Trophoblast cell (in vitro differentiated cells and primary cell): ENCODE measurements around the gene UBQLN3. TPM values are rescaled to one million over a fixed set of nuclear protein-coding genes. Genes with fewer than 3 reads are reported as not detected.

ENCODE experiments used
- DNase-seq, 2 donors: peaks; one replicate each; pipeline ENCODE4 v3.0.0-alpha.2; 2016
- H2AFZ ChIP-seq: 2 replicates; pipeline ENCODE4 v1.6.1; 2013; ENCODE audit warnings: low read length, moderate library complexity, mild to moderate bottlenecking; ENCODE audit not compliant: insufficient read depth, poor library complexity
- H2AK5ac ChIP-seq: 2 replicates; pipeline ENCODE4 v1.6.1; 2013; ENCODE audit warnings: mild to moderate bottlenecking, low read length
- H2BK120ac ChIP-seq: 2 replicates; pipeline ENCODE4 v1.6.1; 2013; ENCODE audit warnings: low read length, mild to moderate bottlenecking, moderate library complexity; ENCODE audit not compliant: insufficient read depth, poor library complexity
- H2BK12ac ChIP-seq: 2 replicates; pipeline ENCODE4 v1.6.1; 2013; ENCODE audit warnings: mild to moderate bottlenecking, low read length, moderate library complexity
- H2BK5ac ChIP-seq: 2 replicates; pipeline ENCODE4 v1.6.1; 2013; ENCODE audit warnings: low read length, low read depth, moderate library complexity, mild to moderate bottlenecking; ENCODE audit not compliant: poor library complexity
- H3K14ac ChIP-seq: 2 replicates; pipeline ENCODE4 v1.6.1; 2013; ENCODE audit warnings: mild to moderate bottlenecking, low read length
- H3K18ac ChIP-seq: 2 replicates; pipeline ENCODE4 v1.6.1; 2013; ENCODE audit warnings: mild to moderate bottlenecking, low read length
- H3K23ac ChIP-seq: 2 replicates; pipeline ENCODE4 v1.6.1; 2013; ENCODE audit warnings: low read length
- H3K27ac ChIP-seq: 2 replicates; pipeline ENCODE4 v1.5.1; 2013; ENCODE audit warnings: low read depth, mild to moderate bottlenecking, inconsistent platforms, low read length, moderate library complexity
- H3K27me3 ChIP-seq: 2 replicates; pipeline ENCODE4 v1.6.1; 2013; ENCODE audit warnings: inconsistent platforms, mild to moderate bottlenecking, low read length, moderate library complexity; ENCODE audit not compliant: insufficient read depth
- H3K36me3 ChIP-seq, 2 experiments: 1 replicate in 1 of 2; 2 replicates in 1 of 2; pipeline ENCODE4 v1.6.1; 2013; ENCODE audit warnings: low read length in 2 of 2, mild to moderate bottlenecking in 2 of 2, moderate library complexity in 1 of 2; ENCODE audit not compliant: insufficient read depth in 2 of 2, control insufficient read depth in 1 of 2
- H3K4ac ChIP-seq: 2 replicates; pipeline ENCODE4 v1.6.1; 2013; ENCODE audit warnings: low read depth, mild to moderate bottlenecking, low read length, moderate library complexity
- H3K4me1 ChIP-seq, 2 experiments: 1 replicate in 1 of 2; 2 replicates in 1 of 2; pipeline ENCODE4 v1.6.1; 2013; ENCODE audit warnings: low read length in 2 of 2, mild to moderate bottlenecking in 2 of 2, moderate library complexity in 1 of 2; ENCODE audit not compliant: insufficient read depth in 2 of 2, control insufficient read depth in 1 of 2
- H3K4me2 ChIP-seq: 2 replicates; pipeline ENCODE4 v1.6.1; 2013; ENCODE audit warnings: inconsistent platforms, mild to moderate bottlenecking, low read length, moderate library complexity
- H3K4me3 ChIP-seq: 2 replicates; pipeline ENCODE4 v1.5.1; 2013; ENCODE audit warnings: mild to moderate bottlenecking, low read depth, low read length, inconsistent platforms
- H3K79me1 ChIP-seq: one replicate; pipeline ENCODE4 v1.6.1; 2013; ENCODE audit warnings: low read length
- H3K79me2 ChIP-seq: 2 replicates; pipeline ENCODE4 v1.6.1; 2013; ENCODE audit warnings: low read length, mild to moderate bottlenecking; ENCODE audit not compliant: control insufficient read depth, insufficient read depth, poor library complexity
- H3K9ac ChIP-seq: 2 replicates; pipeline ENCODE4 v1.6.1; 2013; ENCODE audit warnings: mild to moderate bottlenecking, low read length
- H3K9me3 ChIP-seq: 2 replicates; pipeline ENCODE4 v1.6.1; 2013; ENCODE audit warnings: low read depth, mild to moderate bottlenecking, control low read depth, inconsistent platforms, low read length; ENCODE audit not compliant: insufficient read depth
- H4K12ac ChIP-seq: 2 replicates; pipeline ENCODE4 v1.6.1; 2013; ENCODE audit warnings: low read depth, mild to moderate bottlenecking, low read length, moderate library complexity
- H4K8ac ChIP-seq: 2 replicates; pipeline ENCODE4 v1.6.1; 2013; ENCODE audit warnings: low read depth, mild to moderate bottlenecking, low read length, moderate library complexity
- H4K91ac ChIP-seq: one replicate; pipeline ENCODE4 v1.6.1; 2013; ENCODE audit warnings: low read depth, mild to moderate bottlenecking, low read length, moderate library complexity
- WGBS: extraction: QIAGEN DNeasy Blood & Tissue Kit; methylation state at CpG from one replicate; pipeline ENCODE4 v1.1.7; 2013; ENCODE audit warnings: missing lambda C conversion rate; ENCODE audit not compliant: insufficient read length, insufficient coverage; ENCODE audit errors: extremely low coverage; 5-methylcytosine and 5-hydroxymethylcytosine counted together
- polyA plus RNA-seq: library from polyadenylated mRNA; stranded (reverse); fragments of 200-250 nt; gene quantifications from 2 replicates; pipeline ENCODE4 v1.2.3, GENCODE V29; 2013

UBQLN3 gene
- not detected in 2 replicates for polyA plus RNA-seq

- H2BK12ac ChIP-seq: no peak within 1 kb of the TSS
- H3K27ac ChIP-seq: no peak within 1 kb of the TSS
- H3K4ac ChIP-seq: no peak within 1 kb of the TSS
Measured at GRCh38 chr11:5509803-5510202, at the start of gene UBQLN3. Gene UBQLN3, minus strand, starts transcription at chr11:5509957. Its CDS starts 399 bp downstream, at chr11:5509558.

DNA sequence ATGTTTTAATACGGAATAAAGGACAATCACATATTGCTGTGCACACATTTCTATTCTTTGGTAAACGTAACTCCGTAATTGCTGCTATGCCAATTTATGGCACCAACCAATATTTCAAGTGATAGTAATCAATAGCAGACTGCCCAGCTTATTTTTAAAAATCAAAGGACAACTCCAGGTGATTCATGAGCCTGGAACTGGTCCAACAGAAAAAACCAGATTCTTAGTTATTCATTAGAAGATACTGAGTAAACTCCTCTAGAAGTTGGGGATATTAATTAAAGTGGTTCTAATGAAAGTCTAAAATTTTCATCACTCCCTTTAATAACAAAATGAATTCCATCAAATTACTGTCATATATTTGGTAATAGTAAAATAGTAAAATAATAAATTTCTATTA, 48.0 kb upstream of the UBQLN3 start:
- no peak overlapping the region for H3K4me2 ChIP-seq
- no peaks in the 10 kb centered on the region for H3K79me2 ChIP-seq
- no peaks in the 10 kb centered on the region for H3K9me3 ChIP-seq
- H2BK12ac ChIP-seq: no peak overlapping the region
- H3K9ac ChIP-seq: no peak overlapping the region
- no peaks in the 10 kb centered on the region for H3K79me1 ChIP-seq
- no peak overlapping the region for H3K18ac ChIP-seq
- no peak overlapping the region for H3K23ac ChIP-seq
- no peaks in the 10 kb centered on the region for H3K27me3 ChIP-seq
- H3K4me3 ChIP-seq: no peak overlapping the region
- H4K8ac ChIP-seq: no peak overlapping the region
- H4K91ac ChIP-seq: no peak overlapping the region
- no CpG with 5 or more reads among the region's 3 CpGs for WGBS
- no peak overlapping the region for H3K27ac ChIP-seq
- H3K14ac ChIP-seq: no peak overlapping the region
- no peak overlapping the region for H4K12ac ChIP-seq
- no peak overlapping the region for H3K4ac ChIP-seq
- H2AFZ ChIP-seq: no peak overlapping the region
- no peak overlapping the region for H2BK5ac ChIP-seq
- no peaks in the 10 kb centered on the region for H3K4me1 ChIP-seq
- peak in 1 of 2 donors; percentile 12 for DNase-seq
- H2BK120ac ChIP-seq: no peak overlapping the region
- H2AK5ac ChIP-seq: no peak overlapping the region
- H3K36me3 ChIP-seq: no peaks in the 10 kb centered on the region

More at GRCh38 chr11:5509803-5510202, at the start of gene UBQLN3:
- Histone ChIP-seq H3K79me2 (no peaks in the 10 kb centered on the region), H3K23ac (no peak within 1 kb of the TSS), H3K18ac (no peak within 1 kb of the TSS), H2BK120ac (no peak within 1 kb of the TSS), H4K8ac (no peak within 1 kb of the TSS), H3K4me2 (no peak within 1 kb of the TSS), H3K4me3 (no peak within 1 kb of the TSS), H3K4me1 (no peaks in the 10 kb centered on the region), H3K9ac (no peak within 1 kb of the TSS), H2BK5ac (no peak within 1 kb of the TSS), H4K91ac (no peak within 1 kb of the TSS), H3K27me3 (no peaks in the 10 kb centered on the region), H2AFZ (no peak within 1 kb of the TSS), H3K36me3 (no peaks in the 10 kb centered on the region), H4K12ac (no peak within 1 kb of the TSS), H2AK5ac (no peak within 1 kb of the TSS), H3K14ac (no peak within 1 kb of the TSS), H3K9me3 (peaks cover 4% of the 10 kb centered on the region), H3K79me1 (no peaks in the 10 kb centered on the region)
- WGBS: no CpG with 5 or more reads among the region's 4 CpGs
- DNase-seq: peak; percentile 6 to 27

GRCh38 chr11:5556596-5557188, 46.9 kb upstream of the UBQLN3 start:
- Histone ChIP-seq H3K4me2 (no peak overlapping the region), H4K12ac (no peak overlapping the region), H3K27me3 (no peaks in the 10 kb centered on the region), H4K8ac (no peak overlapping the region), H2BK5ac (no peak overlapping the region), H3K27ac (no peak overlapping the region), H2BK12ac (no peak overlapping the region), H3K9ac (no peak overlapping the region), H3K4me3 (no peak overlapping the region), H2AFZ (no peak overlapping the region), H3K36me3 (no peaks in the 10 kb centered on the region), H3K79me2 (no peaks in the 10 kb centered on the region), H3K18ac (no peak overlapping the region), H3K4ac (no peak overlapping the region), H3K4me1 (no peaks in the 10 kb centered on the region), H3K23ac (no peak overlapping the region), H2AK5ac (no peak overlapping the region), H3K9me3 (no peaks in the 10 kb centered on the region), H3K79me1 (no peaks in the 10 kb centered on the region), H3K14ac (no peak overlapping the region), H2BK120ac (no peak overlapping the region), H4K91ac (no peak overlapping the region)
- no CpG with 5 or more reads among the region's 3 CpGs for WGBS
- DNase-seq: no peak

- Histone ChIP-seq H3K4me3 (no peak overlapping the region), H4K12ac (no peak overlapping the region), H3K27ac (no peak overlapping the region), H3K18ac (no peak overlapping the region), H2BK5ac (no peak overlapping the region), H4K8ac (no peak overlapping the region), H3K9ac (no peak overlapping the region), H3K36me3 (no peaks in the 10 kb centered on the region), H2AFZ (no peak overlapping the region), H3K79me2 (no peaks in the 10 kb centered on the region), H3K4me1 (no peaks in the 10 kb centered on the region), H2BK12ac (no peak overlapping the region), H3K27me3 (no peaks in the 10 kb centered on the region), H3K14ac (no peak overlapping the region), H3K9me3 (no peaks in the 10 kb centered on the region), H3K4ac (no peak overlapping the region), H2BK120ac (no peak overlapping the region), H4K91ac (no peak overlapping the region), H2AK5ac (no peak overlapping the region), H3K79me1 (no peaks in the 10 kb centered on the region), H3K4me2 (no peak overlapping the region), H3K23ac (no peak overlapping the region)
- no peak for DNase-seq
Measured at GRCh38 chr11:5553343-5553742, 43.6 kb upstream of the UBQLN3 start.
